Nephron progenitor cell (in vitro differentiated cells): Measurements from ENCODE around the gene TADA2B.
"Not testable (repeated sequence)": the region's sequence is repeated elsewhere in the genome, so short reads cannot be mapped to it uniquely, and the experiment has no call there.

Experiments
- DNase-seq: peaks from one replicate; pipeline ENCODE4 v3.0.0; 2021
- H3K27ac Mint-ChIP-seq: 2 replicates; pipeline ENCODE4 v1.8.0; 2021; ENCODE audit warnings: mild to moderate bottlenecking, moderate library complexity, mixed read lengths
- H3K27me3 Mint-ChIP-seq: 2 replicates; pipeline ENCODE4 v1.8.0; 2021; ENCODE audit warnings: mild to moderate bottlenecking, low read depth, mixed read lengths; ENCODE audit not compliant: poor library complexity
- H3K36me3 Mint-ChIP-seq: 2 replicates; pipeline ENCODE4 v1.8.0; 2021; ENCODE audit warnings: low read depth, mixed read lengths
- H3K4me1 Mint-ChIP-seq: 2 replicates; pipeline ENCODE4 v1.8.0; 2021; ENCODE audit warnings: mixed read lengths
- H3K4me3 Mint-ChIP-seq: 2 replicates; pipeline ENCODE4 v1.8.0; 2021; ENCODE audit warnings: mild to moderate bottlenecking, moderate library complexity, mixed read lengths
- H3K9me3 Mint-ChIP-seq: 2 replicates; pipeline ENCODE4 v1.8.0; 2021; ENCODE audit warnings: mild to moderate bottlenecking, moderate library complexity, mixed read lengths
- CTCF ChIP-seq: fragments of 200-600 bp; sonication (generic); IDR thresholded peaks from 2 replicates; pipeline ENCODE4 v1.5.0; 2021; ENCODE audit warnings: antibody characterized with exemption

Gene TADA2B

GRCh38 chr4:7094916-7095315 lies 51.7 kb downstream of the TADA2B start:
- Mint-ChIP-seq H3K4me3 (no peak overlapping the region), H3K4me1 (no peaks in the 10 kb centered on the region), H3K36me3 (no peaks in the 10 kb centered on the region), H3K27me3 (peaks cover 67% of the 10 kb centered on the region), H3K9me3 (peaks cover 6% of the 10 kb centered on the region), H3K27ac (no peak overlapping the region)
- no peak for DNase-seq
- no peak for TF ChIP-seq CTCF

GRCh38 chr4:7095611-7096155 lies 52.5 kb downstream of the TADA2B start:
- TF ChIP-seq CTCF: no peak
- no peak overlapping the region for H3K4me3 Mint-ChIP-seq
- no peak for DNase-seq
- H3K27me3 Mint-ChIP-seq: peaks cover 67% of the 10 kb centered on the region
- peak overlapping the region; percentile 91 for H3K27ac Mint-ChIP-seq
- no peaks in the 10 kb centered on the region for H3K36me3 Mint-ChIP-seq
- peaks cover 6% of the 10 kb centered on the region for H3K9me3 Mint-ChIP-seq
- no peaks in the 10 kb centered on the region for H3K4me1 Mint-ChIP-seq

- Mint-ChIP-seq H3K4me3 (no peak overlapping the region), H3K36me3 (no peaks in the 10 kb centered on the region), H3K9me3 (peaks cover 6% of the 10 kb centered on the region), H3K4me1 (no peaks in the 10 kb centered on the region), H3K27ac (peak overlapping the region; percentile 91), H3K27me3 (peaks cover 63% of the 10 kb centered on the region)
- TF ChIP-seq CTCF: no peak
- DNase-seq: no peak
Measured at GRCh38 chr4:7096236-7096635, 53.1 kb downstream of the TADA2B start.

- TF ChIP-seq CTCF: peak; percentile 72
- Mint-ChIP-seq H3K27ac (no peak overlapping the region), H3K4me3 (peak overlapping the region; percentile 86), H3K27me3 (peaks cover 34% of the 10 kb centered on the region), H3K4me1 (peaks cover 37% of the 10 kb centered on the region), H3K36me3 (no peaks in the 10 kb centered on the region), H3K9me3 (no peaks in the 10 kb centered on the region)
- peak; percentile 71 for DNase-seq
Measured at GRCh38 chr4:7101692-7102515, 58.7 kb downstream of the TADA2B start.

- H3K36me3 Mint-ChIP-seq, H3K9me3 Mint-ChIP-seq, DNase-seq, H3K27ac Mint-ChIP-seq: not testable (repeated sequence)
- Mint-ChIP-seq H3K4me3 (peak overlapping the region; percentile 86), H3K27me3 (peaks cover 30% of the 10 kb centered on the region), H3K4me1 (peaks cover 37% of the 10 kb centered on the region)
Measured at GRCh38 chr4:7102516-7102909, 59.3 kb downstream of the TADA2B start.

- H3K9me3 Mint-ChIP-seq: no peaks in the 10 kb centered on the region
- H3K27ac Mint-ChIP-seq: no peak overlapping the region
- H3K4me3 Mint-ChIP-seq: peak overlapping the region; percentile 86
- H3K4me1 Mint-ChIP-seq: peaks cover 42% of the 10 kb centered on the region
- peaks cover 25% of the 10 kb centered on the region for H3K27me3 Mint-ChIP-seq
- no peak for TF ChIP-seq CTCF
- H3K36me3 Mint-ChIP-seq: no peaks in the 10 kb centered on the region
- DNase-seq: peak; percentile 88
Measured at GRCh38 chr4:7103031-7103606, 59.9 kb downstream of the TADA2B start.
